Measurements from ENCODE around the gene JUND. TPM values are rescaled to one million over a fixed set of nuclear protein-coding genes. Genes with fewer than 3 reads are reported as not detected.
A peak's percentile ranks its signal among the peaks of the same experiment; 100 is the strongest.

The JUND gene
- total RNA-seq, 1 experiment from 2014 or later, result 151 TPM

GRCh38 chr19:18274219-18274780 is 7.1 kb downstream of the JUND start, which contains the start of gene IQCN:
Gene IQCN, minus strand, starts transcription at chr19:18274452. Its CDS starts 4,974 bp downstream, at chr19:18269478.
- intact Hi-C loops (cut with micrococcal nuclease), result loop anchor here (10.0 kb wide), 1 partner anchor 141 kb away; the partner anchor contains the start of gene SSBP4
- no peak for TF ChIP-seq CTCF (conservative IDR thresholded peaks at IDR 0.05; ENCODE audit: low read depth, low read length)
- no peak for TF ChIP-seq EZH2 (IDR thresholded peaks at IDR 0.05; ENCODE audit: low read length, unreplicated experiment)
- no peak for TF ChIP-seq EZH2phosphoT487 (IDR thresholded peaks at IDR 0.05; ENCODE audit: borderline replicate concordance, low read length)
- CTCF ChIA-PET, result interaction anchor here (0.5 to 1.4 kb wide), 2 partner anchors 52 to 54 kb away, joined by 3 to 8 read pairs; no protein-coding TSS in a partner anchor
- Histone ChIP-seq H3K9me3 (ENCODE audit: low read length) (no peaks in the 10 kb centered on the region), H3K79me2 (ENCODE audit: low read length) (peaks cover 15% of the 10 kb centered on the region), H3K4me2 (ENCODE audit: low read length) (peak within 1 kb of the TSS; percentile 69), H3K27me3 (ENCODE audit: low read length) (no peaks in the 10 kb centered on the region), H3K4me3 (ENCODE audit: low read length) (no peak within 1 kb of the TSS), H4K20me1 (ENCODE audit: low read length) (peaks cover 13% of the 10 kb centered on the region), H3K9me2 (replicated peaks; ENCODE audit: low read length) (no peaks in the 10 kb centered on the region), H3K4me1 (ENCODE audit: insufficient read depth, low read length) (peaks cover 23% of the 10 kb centered on the region), H2AFZ (ENCODE audit: low read length) (no peak within 1 kb of the TSS), H3K36me3 (ENCODE audit: low read depth, low read length) (no peaks in the 10 kb centered on the region), H3K27ac (ENCODE audit: low read length) (peak within 1 kb of the TSS; percentile 71), H3K9ac (ENCODE audit: low read length) (no peak within 1 kb of the TSS), H3F3A (ENCODE audit: low read length, unreplicated experiment) (no peaks in the 10 kb centered on the region)
- no TSS peak for BruUV-seq (replicated peaks)
- DNase-seq (no peak), ATAC-seq (no peak; the same call in 1 of the 2 replicates)
- POLR2A ChIA-PET (ENCODE audit: unreplicated experiment), result no interaction called here

GRCh38 chr19:18273561-18274218 is 7.7 kb downstream of the JUND start:
- POLR2A ChIA-PET (ENCODE audit: unreplicated experiment), result no interaction called here
- H3K9ac ChIP-seq (ENCODE audit: low read length), result no peak overlapping the region

More at GRCh38 chr19:18273561-18274218, 7.7 kb downstream of the JUND start:
- ATAC-seq, result no peak
- H3K9me3 ChIP-seq (ENCODE audit: low read length), result no peaks in the 10 kb centered on the region
- H3K4me3 ChIP-seq (ENCODE audit: low read length), result no peak overlapping the region
- no peak overlapping the region for H2AFZ ChIP-seq (ENCODE audit: low read length)
- TF ChIP-seq CTCF (conservative IDR thresholded peaks at IDR 0.05; ENCODE audit: low read depth, low read length) (no peak), EZH2 (IDR thresholded peaks at IDR 0.05; ENCODE audit: low read length, unreplicated experiment) (no peak), EZH2phosphoT487 (IDR thresholded peaks at IDR 0.05; ENCODE audit: borderline replicate concordance, low read length) (no peak)
- H4K20me1 ChIP-seq (ENCODE audit: low read length), result peaks cover 7% of the 10 kb centered on the region
- H3K36me3 ChIP-seq (ENCODE audit: low read depth, low read length), result no peaks in the 10 kb centered on the region
- DNase-seq, result no peak
- intact Hi-C loops (cut with micrococcal nuclease), result loop anchor here (10.0 kb wide), 1 partner anchor 141 kb away; the partner anchor contains the start of gene SSBP4
- CTCF ChIA-PET, result interaction anchor here (0.5 kb wide), 1 partner anchor 52 kb away, joined by 3 read pairs; no protein-coding TSS in a partner anchor
- BruUV-seq (replicated peaks), result no TSS peak
- H3K4me2 ChIP-seq (ENCODE audit: low read length), result no peak overlapping the region
- H3F3A ChIP-seq (ENCODE audit: low read length, unreplicated experiment), result no peaks in the 10 kb centered on the region
- H3K27ac ChIP-seq (ENCODE audit: low read length), result no peak overlapping the region
- H3K9me2 ChIP-seq (replicated peaks; ENCODE audit: low read length), result no peaks in the 10 kb centered on the region
- H3K27me3 ChIP-seq (ENCODE audit: low read length), result no peaks in the 10 kb centered on the region
- peaks cover 9% of the 10 kb centered on the region for H3K79me2 ChIP-seq (ENCODE audit: low read length)
- H3K4me1 ChIP-seq (ENCODE audit: insufficient read depth, low read length), result peaks cover 17% of the 10 kb centered on the region

Data from PC-3 (cell line).